ENCODE results near the gene RABGEF1.
"Not testable (repeated sequence)": the region's sequence is repeated elsewhere in the genome, so short reads cannot be mapped to it uniquely, and the experiment has no call there.

Gene RABGEF1

DNA sequence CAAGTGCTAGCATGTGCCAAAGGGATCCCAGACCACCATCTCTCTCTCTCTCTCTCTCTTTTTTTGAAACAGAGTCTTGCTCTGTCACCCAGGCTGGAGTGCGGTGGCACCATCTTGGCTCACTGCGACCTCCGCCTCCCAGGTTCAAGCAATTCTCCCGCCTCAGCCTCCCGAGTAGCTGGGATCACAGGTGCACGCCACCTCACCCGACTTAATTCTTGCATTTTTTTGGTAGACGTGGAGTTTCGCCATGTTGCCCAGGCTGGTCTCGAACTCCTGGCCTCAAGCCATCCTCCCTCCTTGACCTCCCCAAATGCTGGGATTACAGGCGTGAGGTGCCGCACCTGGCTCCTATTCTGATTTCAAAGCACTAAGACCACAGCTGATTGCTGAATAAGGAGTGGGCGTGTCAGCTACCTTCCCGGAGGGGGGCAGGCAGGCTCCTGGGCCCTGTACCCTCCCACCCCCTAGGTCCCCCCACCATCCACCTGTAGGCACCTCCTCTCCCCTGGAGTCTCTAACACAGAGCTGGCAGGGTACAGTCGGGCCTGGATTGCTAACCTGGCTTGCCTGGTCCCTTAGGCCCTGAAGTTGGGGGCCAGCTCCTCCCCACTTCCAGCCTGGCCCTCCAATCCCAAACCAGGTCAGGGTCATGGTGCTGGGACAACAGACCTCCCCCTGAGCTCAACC is 74.8 kb downstream of the RABGEF1 start:
- DNase-seq (ENCODE audit: low spot score), result peak; percentile 15

DNA sequence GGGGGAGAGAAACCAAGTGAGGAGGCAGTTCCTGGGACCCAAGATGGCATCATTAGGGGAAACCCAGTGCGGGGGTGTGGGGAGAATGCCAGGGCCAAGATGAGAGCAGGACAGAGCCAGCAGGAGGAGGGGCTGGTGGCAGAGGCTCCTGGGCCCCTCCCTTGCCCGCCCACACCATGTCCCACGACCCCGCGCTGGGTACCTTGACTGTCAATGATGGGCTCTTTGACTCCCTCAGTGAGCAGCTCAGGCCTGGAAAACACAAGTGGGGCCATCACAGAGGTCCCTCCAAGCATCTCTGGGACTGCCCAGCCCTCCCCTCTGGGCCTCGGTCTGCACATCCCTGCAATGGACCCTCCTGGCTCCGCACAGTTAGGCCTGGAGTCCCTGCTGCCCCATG is 75.4 kb downstream of the RABGEF1 start:
- DNase-seq (ENCODE audit: low spot score), result peak; percentile 9

DNA sequence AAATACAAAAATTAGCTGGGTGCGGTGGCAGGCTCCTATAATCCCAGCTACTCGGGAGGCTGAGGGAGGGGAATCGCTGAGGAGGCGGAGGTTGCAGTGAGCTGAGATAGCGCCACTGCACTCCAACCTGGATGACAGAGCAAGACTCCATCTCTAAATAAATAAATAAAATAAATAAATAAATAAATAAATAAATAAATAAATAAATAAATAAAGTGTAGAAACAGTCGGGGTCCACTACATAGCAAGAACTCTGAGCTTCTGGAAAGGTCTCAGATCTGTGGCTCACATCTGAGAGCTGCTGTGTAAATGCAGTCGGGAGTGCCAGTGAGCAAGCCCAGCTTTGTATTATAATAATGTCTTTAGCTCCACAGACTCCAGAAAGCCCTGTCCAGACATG is 76.1 kb downstream of the RABGEF1 start:
- DNase-seq (ENCODE audit: low spot score), result not testable (repeated sequence)

DNA sequence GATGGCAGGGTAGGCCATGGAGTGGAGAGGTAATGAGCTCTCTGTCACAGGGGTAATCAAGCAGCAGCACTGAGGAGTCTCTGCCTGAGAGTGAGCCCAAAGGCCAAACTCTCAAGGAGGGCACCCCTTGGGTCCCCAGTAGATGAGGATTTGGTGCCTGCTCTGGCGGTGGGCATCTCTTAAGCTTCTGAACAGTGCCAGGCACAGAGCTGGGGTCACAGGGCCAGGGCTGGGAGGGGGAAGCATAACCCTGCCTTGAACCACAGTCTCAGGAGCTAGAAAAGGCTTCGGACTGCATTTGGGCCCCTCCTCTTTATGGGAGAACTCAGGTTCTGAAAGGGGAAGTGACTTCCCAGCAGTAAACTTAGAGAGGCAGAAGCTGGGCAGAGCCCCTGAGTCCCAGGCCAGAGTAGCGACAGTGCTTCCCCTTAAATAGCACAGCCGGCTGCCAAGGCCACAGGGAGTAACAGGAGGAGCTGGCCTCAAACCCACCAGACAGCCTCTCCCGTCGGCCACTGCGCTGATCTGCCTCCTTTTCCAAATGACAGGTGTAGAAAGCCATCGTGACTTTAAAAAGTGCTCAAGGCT is 76.8 kb downstream of the RABGEF1 start:
- not testable (repeated sequence) for DNase-seq (ENCODE audit: low spot score)

DNA sequence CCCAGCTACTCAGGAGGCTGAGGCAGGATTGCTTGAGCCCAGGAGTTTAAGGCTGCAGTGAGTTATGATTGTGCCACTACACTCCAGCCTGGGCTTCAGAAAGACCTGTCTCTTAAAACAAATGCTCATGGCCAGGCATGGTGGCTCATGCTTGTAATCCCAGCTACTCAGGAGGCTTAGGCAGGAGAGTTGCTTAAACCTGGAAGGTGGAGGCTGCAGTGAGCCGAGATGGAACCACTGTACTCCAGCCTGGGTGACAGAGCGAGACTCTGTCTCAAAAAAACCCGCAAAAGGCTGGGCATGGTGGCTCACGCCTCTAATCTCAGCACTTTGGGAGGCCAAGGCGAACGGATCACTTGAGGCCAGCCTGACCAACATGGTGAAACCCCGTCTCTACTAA is 77.4 kb downstream of the RABGEF1 start:
- DNase-seq (ENCODE audit: low spot score), result not testable (repeated sequence)

DNA sequence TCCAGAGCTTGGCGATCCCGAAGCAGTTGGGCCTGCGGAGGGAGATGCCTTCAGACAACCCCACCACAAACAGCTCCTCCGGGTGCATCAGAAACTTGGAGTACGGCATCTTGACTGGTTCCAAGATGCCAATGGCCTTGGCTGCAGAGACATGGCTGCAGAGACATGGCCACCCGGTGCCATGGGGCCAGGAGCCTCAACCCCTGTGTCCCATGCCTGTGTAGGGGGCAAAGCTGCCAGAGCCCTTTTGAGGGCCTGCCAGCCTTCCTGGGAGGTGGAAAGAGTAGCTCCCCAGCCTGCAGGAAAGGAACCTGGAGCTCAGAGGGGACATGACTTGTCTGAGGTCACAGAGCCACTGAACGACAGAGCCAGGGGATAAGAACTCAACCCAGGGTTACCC is 83.5 kb downstream of the RABGEF1 start:
- no peak for DNase-seq (ENCODE audit: low spot score)

DNA sequence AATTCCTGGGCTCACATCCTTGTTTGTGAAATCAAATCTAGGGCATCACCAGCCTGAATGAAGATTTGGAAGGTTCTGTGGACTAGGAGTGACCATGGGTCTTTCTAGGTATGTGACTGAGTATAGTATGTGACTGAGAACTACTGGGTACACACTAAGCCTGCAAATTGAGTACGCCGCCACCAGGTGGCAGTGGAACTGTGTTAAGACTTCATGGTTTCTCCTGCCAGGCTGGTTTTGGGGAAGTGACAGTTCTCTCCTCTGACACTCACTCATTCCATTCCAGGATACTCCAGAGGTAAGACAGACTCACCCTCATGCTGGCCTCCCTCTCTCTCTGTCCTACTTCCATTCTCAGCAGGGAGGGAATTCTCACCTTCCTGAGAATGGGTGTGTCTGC is 85.0 kb downstream of the RABGEF1 start:
- peak; percentile 51 for DNase-seq (ENCODE audit: low spot score)

DNA sequence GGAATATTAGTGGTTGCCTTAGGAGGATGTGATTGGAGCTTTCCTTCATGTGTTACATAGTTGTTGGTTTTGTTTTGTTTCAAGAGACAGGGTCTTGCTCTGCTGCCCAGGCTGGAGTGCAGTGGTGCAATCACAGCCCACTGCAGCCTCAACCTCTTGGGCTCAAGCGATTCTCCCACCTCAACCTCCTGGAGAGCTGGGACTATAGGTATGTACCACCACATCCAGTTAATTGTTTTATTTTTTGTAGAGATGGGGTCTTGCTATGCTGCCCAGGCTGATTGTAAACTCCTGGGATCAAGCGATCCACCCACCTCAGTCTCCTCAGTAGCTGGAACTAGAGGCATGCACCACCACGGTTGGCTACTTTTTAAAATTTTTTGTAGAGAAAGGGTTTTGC is 86.1 kb downstream of the RABGEF1 start:
- DNase-seq (ENCODE audit: low spot score), result no peak

DNA sequence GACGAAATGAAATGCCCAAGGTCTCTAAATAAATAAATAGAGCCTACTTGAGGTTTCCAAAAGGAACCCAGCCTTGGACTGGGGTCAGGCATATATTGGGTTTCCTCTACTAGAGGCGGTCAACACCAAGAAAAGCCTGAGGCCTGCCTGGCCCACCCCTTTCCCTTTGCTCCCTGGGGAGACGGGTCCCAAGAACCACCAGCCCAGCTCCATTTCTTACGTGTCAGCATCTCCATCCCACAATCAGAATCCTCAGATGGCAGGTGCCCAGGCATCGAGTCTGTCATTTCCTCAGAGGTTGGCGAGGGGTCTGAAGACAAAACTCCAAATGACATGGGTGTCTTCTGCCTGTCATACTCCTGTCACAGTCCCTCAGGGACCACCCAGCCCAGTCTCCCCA is 90.4 kb downstream of the RABGEF1 start:
- DNase-seq (ENCODE audit: low spot score), result not testable (repeated sequence)

DNA sequence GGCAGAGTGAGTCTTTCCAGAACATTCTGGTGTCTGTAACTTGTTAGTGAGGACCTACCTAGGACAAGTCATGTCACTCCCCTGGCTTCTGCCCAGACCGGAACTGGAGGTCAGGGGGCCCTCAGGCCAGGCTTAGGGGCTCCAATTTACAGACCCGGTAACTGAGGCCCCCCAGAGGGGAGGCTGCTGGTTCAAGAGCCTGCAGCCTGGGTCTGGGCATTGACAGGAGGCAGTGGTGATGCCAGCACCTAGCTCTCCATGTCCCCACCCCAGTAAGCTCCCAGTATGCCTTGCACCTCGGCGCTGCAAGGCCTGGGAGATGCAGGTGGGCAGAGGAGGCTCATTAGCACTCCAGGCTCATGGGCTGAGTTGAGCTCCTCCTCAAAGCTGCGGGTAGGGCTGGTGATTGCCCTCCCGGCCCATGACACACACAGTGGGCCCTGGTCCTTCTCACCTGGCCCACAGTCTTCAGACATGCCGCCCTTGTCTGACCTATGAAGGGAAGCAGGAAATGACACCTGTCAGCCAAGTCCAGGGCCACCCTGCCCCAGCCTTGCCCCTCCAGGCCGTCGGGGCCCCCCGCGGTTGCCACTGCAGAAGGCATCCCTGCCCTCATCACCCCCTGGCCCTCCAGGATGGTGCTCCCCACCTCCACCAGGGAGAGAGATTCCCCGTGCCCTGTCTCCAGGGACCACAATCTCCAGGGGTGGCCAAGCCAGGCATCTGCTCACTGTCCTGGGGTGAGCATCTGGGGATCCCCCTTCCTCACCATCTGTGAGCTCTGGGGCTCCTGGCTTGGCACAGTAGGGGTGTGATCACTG is 92.2 kb downstream of the RABGEF1 start:
- no peak for DNase-seq (ENCODE audit: low spot score)

DNA sequence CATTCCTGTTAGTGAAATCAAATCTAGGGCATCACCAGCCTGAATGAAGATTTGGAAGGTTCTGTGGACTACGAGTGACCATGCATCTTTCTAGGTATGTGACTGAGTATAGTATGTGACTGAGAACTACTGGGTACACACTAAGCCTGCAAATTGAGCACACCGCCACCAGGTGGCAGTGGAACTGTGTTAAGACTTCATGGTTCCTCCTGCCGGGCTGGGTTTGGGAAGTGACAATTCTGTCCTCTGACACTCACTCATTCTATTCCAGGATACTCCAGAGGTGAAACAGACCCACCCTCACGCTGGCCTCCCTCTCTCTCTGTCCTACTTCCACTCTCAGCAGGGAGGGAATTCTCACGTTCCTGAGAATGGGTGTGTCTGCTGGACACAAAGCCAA is 96.5 kb downstream of the RABGEF1 start:
- peak; percentile 62 for DNase-seq (ENCODE audit: low spot score)

DNA sequence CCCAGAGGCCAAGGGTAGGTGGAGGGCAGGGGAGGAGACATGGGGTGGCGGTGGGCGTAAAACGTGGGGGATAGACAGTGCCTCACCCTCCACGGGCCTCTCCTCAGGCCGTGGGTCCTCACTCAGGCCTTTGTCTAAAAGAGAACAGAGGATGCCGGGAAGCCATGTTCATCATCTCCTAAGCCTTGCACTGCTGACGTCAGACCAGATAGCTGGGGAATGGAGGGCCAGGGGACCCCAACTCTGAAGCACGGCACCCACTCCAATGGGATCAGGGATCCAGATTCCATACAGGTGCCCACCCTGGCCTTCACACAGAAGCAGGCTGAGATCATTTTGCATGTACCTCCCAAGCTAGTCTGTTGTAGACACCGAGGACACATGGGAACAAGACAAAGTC is 97.1 kb downstream of the RABGEF1 start:
- DNase-seq (ENCODE audit: low spot score), result no peak

DNA sequence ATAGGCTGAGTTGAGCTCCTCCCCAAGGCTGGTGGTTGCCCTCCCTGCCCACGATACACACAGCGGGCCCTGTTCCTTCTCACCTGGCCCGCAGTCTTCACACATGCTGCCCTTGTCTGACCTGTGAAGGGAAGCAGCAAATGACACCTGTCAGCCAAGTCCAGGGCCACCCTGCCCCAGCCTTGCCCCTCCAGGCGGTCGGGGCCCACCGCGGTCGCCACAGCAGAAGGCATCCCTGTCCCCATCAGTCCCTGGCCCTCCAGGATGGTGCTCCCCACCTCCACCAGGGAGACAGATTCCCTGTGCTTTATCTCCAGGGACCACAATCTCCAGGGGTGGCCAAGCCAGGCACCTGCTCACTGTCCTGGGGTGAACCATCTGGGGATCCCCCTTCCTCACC is 99.3 kb downstream of the RABGEF1 start:
- DNase-seq (ENCODE audit: low spot score), result no peak

DNA sequence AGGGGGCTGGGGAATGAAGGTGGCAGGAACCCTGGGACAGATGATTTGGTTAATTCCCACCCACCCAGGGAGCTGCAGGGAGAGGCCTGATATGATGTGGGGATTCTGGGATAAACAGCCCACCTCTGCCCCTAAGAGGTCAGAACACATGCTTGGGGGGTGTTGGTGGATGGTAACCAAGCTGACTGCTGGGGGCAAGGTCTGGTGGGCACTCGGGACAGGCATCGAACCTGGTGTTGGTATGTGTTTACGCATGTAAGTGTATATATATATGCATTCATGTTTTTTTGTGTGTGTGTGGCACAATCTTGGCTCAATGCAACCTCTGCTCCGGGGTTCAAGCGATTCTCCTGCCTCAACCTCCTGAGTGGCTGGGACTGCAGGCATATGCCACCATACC is 99.8 kb downstream of the RABGEF1 start:
- DNase-seq (ENCODE audit: low spot score), result no peak

DNA sequence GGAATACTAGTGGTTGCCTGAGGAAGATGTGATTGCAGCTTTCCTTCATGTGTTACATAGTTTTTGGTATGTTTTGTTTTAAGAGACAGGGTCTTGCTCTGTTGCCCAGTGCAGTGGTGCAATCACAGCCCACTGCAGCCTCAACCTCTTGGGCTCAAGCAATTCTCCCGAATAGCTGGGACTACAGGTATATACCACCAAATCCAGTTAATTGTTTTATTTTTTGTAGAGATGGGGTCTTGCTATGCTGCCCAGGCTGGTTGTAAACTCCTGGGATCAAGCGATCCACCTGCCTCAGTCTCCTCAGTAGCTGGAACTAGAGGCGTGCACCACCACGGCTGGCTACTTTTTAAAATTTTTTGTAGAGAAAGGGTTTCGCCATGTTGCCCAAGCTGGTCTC is 101.4 kb downstream of the RABGEF1 start:
- DNase-seq (ENCODE audit: low spot score), result no peak

DNA sequence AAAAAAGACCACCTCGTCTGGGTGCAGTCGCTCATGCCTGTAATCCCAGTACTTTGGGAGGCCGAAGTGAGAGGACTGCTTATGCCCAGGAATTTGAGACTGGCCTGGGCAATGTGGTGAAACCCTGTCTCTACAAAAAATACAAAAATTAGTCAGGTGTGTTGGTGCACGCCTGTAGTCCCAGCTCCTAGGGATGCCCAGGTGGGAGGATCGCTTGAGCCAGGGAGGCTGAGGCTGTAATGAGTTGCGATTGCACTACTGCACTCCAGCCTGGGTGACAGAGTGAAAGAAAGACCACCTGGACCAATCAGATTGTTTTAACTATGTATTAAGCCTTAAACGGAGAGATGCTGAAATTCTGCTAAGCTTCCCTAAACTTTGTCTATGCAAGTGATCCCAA is 103.0 kb downstream of the RABGEF1 start:
- DNase-seq (ENCODE audit: low spot score), result not testable (repeated sequence)

DNA sequence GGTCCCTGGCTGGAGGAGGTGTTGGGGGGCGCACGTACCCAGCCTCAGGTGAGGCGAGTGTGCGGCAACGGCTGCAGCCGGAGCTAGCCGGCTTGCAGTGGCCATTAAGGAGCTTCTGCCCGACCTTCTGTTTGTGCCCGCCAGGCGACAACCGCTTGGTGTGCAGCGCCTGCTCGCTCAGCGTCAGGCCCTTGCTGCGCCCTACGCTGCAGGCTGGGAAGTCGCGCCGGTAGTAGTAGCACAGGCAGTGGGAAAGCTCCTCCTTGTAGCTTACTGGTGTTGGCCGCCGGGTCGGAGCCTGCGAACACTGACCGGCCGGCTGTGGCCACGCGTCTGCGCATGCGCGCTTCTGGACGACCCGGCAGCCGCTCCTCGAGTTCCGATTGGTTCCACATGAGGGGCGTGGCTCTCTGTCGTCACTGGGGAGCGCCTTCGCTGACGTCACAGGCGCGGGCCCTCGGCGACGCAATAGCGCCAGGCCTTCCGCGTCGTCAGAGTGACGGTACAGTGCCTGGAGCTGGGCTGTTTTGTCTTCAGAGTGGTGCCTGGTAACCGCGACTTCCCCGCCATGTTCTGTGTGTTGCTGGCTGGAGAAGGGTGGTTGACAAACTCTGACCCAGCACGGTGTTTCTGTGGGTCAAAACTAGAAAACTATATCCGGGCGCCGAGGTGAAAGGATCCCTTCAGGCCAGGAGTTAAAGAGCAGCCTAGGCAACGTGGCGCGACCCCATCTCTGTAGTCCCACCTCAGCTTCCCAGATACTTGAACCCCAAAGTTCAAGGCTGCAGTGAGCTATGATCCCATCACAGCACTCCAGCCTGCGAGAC is 104.2 kb downstream of the RABGEF1 start:
- DNase-seq (ENCODE audit: low spot score), result peak; percentile 98

DNA sequence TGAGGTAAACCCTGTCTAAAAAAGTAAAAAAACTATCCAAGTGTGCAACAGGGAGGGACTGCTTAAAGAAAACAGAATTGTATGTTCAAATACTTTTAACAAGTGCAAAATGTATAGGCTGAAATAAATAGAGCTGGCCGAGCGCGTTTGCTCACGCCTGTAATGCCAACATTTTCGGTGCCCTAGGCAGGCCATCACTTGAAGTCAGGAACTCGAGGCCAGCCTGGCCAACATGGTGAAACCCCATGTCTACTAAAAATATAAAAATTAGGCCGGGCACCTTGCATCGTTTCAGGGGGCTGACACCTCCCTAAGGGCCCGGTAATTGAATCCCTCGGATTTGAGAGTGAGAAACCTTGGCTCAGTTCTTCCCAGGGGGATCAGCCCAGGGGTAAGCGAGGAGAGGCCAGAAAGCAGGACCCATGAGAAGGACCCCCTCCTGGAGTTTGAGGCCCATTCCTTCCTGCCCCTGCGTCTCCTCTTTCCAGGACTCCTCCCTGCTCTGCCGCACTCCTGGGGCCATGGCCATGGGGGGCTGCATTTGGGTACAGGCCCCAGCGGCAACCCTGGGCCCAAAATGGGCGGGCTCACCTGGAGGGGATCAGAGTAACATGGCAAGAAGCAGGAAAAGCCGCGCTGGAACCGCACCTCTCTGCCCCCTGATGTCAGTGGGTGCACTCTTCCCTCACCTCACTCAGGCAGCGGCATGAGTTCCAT is 105.0 kb downstream of the RABGEF1 start:
- DNase-seq (ENCODE audit: low spot score), result no peak

DNA sequence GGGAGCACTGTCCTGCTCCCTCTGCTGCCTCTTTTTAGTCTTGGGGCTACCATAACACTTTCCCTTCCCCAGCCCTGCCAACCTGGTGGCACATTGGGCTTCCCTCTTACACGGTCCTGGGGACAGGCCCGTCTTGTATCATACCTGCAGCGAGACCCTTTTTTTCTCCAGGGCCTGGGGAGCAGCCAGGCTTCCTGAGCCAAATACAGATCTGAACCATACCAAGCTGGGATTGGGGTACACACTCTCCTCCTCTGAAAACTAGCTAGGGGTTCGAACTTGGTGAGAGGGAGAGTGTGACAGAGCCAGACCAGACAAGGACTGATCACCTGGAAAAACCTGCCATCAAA is 105.5 kb downstream of the RABGEF1 start:
- not testable (repeated sequence) for DNase-seq (ENCODE audit: low spot score)

DNA sequence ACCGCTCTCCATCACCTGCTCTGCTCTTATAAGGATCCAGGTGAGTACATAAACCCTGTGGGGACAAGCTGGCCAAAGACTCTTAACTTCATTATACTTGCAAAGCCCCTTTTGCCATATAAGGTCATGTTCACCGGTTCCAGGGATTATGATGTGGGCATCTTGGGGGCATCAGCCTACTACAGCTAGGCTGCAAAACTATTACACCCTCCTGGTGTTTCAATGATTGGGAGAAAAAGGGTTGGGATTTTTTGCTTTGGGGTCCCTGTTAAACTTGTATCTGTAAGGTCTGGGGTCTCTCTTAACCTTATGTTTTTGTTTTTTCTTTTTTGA is 107.0 kb downstream of the RABGEF1 start:
- not testable (repeated sequence) for DNase-seq (ENCODE audit: low spot score)

DNA sequence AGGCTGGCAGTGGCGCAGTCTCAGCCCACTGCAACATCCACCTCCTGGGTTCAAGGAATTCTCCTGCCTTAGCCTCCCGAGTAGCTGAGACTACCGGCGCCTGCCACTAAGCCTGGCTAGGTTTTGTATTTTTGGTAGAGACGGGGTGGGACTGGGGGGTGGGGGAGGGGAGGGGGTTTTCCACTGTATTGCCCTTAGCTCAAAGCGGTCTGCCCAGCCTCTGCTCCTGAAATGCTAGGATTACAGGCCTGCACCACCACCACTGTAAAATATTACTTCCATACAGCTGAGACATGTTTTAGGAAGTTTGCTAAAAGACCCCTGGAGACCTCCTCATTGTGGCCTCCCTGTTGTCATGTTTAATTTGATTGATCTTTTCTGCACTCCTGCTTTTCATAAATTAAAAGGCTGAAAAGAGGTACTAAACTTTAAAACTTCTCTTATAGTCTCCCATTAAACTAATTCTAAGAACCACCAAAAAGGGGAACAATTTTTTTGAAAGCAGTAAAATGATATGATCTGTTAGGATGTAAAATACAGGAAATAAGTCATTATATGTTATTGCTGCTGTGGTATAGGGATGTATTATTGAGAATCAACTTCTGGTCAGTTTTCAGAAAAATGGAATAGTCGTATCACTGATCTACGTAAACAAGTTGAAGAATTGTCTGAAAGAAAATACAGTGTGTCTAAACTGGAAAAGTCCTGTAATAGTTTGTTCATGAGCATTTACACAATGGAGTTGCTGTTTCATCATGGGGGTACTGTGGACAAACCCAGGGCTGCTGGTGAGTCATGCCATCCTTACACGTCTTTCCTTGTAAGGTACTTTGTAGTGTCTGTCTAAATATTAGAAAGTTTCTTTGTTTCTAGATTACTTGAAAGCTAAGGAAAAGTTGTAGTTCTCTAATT is 107.6 kb downstream of the RABGEF1 start:
- DNase-seq (ENCODE audit: low spot score), result no peak
